Activated CD4-positive, alpha-beta T cell treated with anti-CD3 and anti-CD28 coated beads, Interleukin-2, amount 10 ng/mL, durations not matched to agents 7 days and 5 days (primary cell): ENCODE results near the gene PLLP. TPM values are rescaled to one million over a fixed set of nuclear protein-coding genes. Genes with fewer than 3 reads are reported as not detected.

Experiments
- CTCF ChIA-PET: fragments of 350-600 bp; sonication (Branson Sonifier 250); formaldehyde crosslinking; loops from one replicate; lab custom pipeline; 2021; ENCODE audit warnings: antibody characterized with exemption; lab: Charles Lee
- POLR2A ChIA-PET: fragments of 350-600 bp; sonication (Branson Sonifier 250); formaldehyde crosslinking; loops from one replicate; lab custom pipeline; 2021; ENCODE audit warnings: antibody characterized with exemption; lab: Charles Lee
- DNase-seq: peaks from one replicate; pipeline ENCODE4 v3.0.0-alpha.2; 2020
- H3K27ac Mint-ChIP-seq: one replicate; pipeline ENCODE4 v1.8.0; 2021; ENCODE audit warnings: mild to moderate bottlenecking, moderate library complexity, mixed read lengths
- H3K27me3 Mint-ChIP-seq: one replicate; pipeline ENCODE4 v1.8.0; 2021; ENCODE audit warnings: mixed read lengths
- H3K36me3 Mint-ChIP-seq: one replicate; pipeline ENCODE4 v1.8.0; 2021; ENCODE audit warnings: low read depth, mixed read lengths
- H3K4me1 Mint-ChIP-seq: one replicate; pipeline ENCODE4 v1.8.0; 2021; ENCODE audit warnings: mixed read lengths
- H3K4me3 Mint-ChIP-seq: one replicate; pipeline ENCODE4 v1.8.0; 2021; ENCODE audit warnings: mild to moderate bottlenecking, moderate library complexity, mixed read lengths
- H3K9me3 Mint-ChIP-seq: one replicate; pipeline ENCODE4 v1.8.0; 2021; ENCODE audit warnings: mixed read lengths
- total RNA-seq, 2 experiments: library from RNA; stranded (reverse); gene quantifications; one replicate each; pipeline ENCODE4 v1.2.3, GENCODE V29; 2021

Gene PLLP
- total RNA-seq, 2 experiments from 2014 or later = 0.40 to 0.55 TPM

DNA sequence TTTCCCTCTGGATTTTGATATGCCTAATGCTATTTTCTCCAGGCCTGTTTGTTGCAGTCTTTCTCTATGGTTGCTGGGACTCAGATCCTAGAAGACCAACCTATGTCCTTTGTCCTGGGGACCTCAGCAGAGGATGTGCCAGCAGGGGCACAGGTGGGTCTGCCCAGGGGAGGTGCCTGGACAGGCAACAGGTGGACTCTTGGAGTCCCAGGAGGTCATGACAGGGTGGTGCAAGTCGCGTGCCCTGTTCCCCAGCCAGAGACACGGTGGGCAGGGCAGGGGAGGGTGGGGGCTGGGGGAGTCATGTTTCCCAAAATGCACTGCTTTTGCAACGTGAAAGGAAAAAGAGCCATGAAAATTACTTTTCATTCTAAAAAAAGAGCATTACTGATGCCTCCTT is 26.3 kb upstream of the PLLP start:
- no peak for DNase-seq
- H3K27me3 Mint-ChIP-seq = no peaks in the 10 kb centered on the region
- H3K27ac Mint-ChIP-seq = no peak overlapping the region
- H3K4me1 Mint-ChIP-seq = peaks cover 23% of the 10 kb centered on the region
- H3K36me3 Mint-ChIP-seq = no peaks in the 10 kb centered on the region
- H3K9me3 Mint-ChIP-seq = no peaks in the 10 kb centered on the region
- ChIA-PET POLR2A (no interaction called here), CTCF (interaction anchor here (1.0 to 1.2 kb wide), 2 partner anchors 11 to 106 kb away, joined by 3 read pairs; no protein-coding TSS in a partner anchor)
- no peak overlapping the region for H3K4me3 Mint-ChIP-seq

GRCh38 chr16:57308041-57308440 is 23.6 kb upstream of the PLLP start:
- no peaks in the 10 kb centered on the region for H3K27me3 Mint-ChIP-seq
- H3K36me3 Mint-ChIP-seq = no peaks in the 10 kb centered on the region
- H3K27ac Mint-ChIP-seq = no peak overlapping the region
- POLR2A ChIA-PET = no interaction called here
- no peak overlapping the region for H3K4me3 Mint-ChIP-seq
- H3K9me3 Mint-ChIP-seq = no peaks in the 10 kb centered on the region
- CTCF ChIA-PET = interaction anchor here (0.7 kb wide), 1 partner anchor 110 kb away, joined by 3 read pairs; no protein-coding TSS in a partner anchor
- no peak for DNase-seq
- H3K4me1 Mint-ChIP-seq = peaks cover 9% of the 10 kb centered on the region

DNA sequence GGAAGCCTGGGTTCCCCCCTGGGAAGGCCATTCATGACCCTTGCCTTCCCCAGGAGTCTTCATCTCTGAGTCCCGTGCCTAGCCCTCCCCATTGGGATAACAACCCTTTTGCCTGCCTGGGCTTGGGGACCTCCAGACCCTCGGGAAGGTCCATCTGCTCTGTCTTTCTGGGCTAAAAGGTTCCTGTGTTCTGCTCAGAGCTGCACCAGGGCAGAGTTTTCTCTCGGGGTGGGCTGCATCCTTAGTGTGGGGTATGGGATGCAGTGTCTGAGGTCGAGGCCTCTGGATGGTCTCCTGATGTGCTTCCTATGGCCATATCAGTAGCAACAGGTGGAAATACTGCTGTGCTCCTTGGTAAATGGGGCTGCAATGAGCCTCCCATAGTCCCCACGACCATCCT is 22.9 kb upstream of the PLLP start:
- no peak overlapping the region for H3K4me3 Mint-ChIP-seq
- peaks cover 12% of the 10 kb centered on the region for H3K4me1 Mint-ChIP-seq
- H3K9me3 Mint-ChIP-seq = no peaks in the 10 kb centered on the region
- H3K27me3 Mint-ChIP-seq = no peaks in the 10 kb centered on the region
- ChIA-PET POLR2A (no interaction called here), CTCF (interaction anchor here (1.5 to 9.0 kb wide), 2 partner anchors 107 to 111 kb away, joined by 4 to 96 read pairs; no protein-coding TSS in a partner anchor)
- no peak overlapping the region for H3K27ac Mint-ChIP-seq
- no peaks in the 10 kb centered on the region for H3K36me3 Mint-ChIP-seq
- DNase-seq = no peak

GRCh38 chr16:57306676-57307341 is 22.3 kb upstream of the PLLP start:
- H3K36me3 Mint-ChIP-seq = no peaks in the 10 kb centered on the region
- DNase-seq = no peak
- no peak overlapping the region for H3K4me3 Mint-ChIP-seq
- no peak overlapping the region for H3K27ac Mint-ChIP-seq
- H3K27me3 Mint-ChIP-seq = no peaks in the 10 kb centered on the region
- H3K4me1 Mint-ChIP-seq = peaks cover 12% of the 10 kb centered on the region
- ChIA-PET CTCF (interaction anchor here (1.5 to 9.0 kb wide), 2 partner anchors 107 to 111 kb away, joined by 4 to 96 read pairs; no protein-coding TSS in a partner anchor), POLR2A (no interaction called here)
- H3K9me3 Mint-ChIP-seq = no peaks in the 10 kb centered on the region

DNA sequence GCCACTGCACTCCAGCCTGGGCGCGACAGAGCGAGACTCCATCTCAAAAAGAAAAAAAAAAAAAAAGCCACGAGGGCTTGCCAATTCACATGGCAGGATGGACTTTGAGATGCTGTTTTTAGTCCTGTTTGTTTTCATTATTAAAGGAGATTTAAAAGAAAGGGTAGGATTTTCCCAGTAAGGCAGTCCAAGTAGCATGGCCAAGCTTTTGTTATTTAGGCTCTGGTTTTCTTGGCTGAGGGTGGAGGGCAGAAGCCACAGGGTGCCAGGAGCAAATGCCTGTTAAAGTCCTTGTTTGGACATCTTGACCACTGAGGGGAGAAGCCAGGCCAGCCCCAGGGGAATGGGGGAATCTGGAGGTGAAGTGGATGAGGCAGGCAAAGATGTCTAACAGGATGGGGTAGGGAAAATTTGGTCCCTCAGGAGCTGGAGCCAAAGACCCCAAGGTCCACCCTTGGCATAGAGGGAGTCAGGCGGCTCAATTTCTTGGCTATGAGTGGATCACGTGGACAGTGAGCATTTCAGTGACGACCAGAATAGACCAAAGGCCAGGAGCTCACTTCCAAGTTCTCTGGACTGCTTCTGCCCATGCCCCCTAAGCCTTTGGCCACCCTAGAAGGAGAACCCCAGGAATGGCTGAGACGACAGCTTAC is 20.8 kb upstream of the PLLP start:
- CTCF ChIA-PET = interaction anchor here (0.9 to 9.0 kb wide), 2 partner anchors 113 to 215 kb away, joined by 3 to 96 read pairs; no protein-coding TSS in a partner anchor
- H3K36me3 Mint-ChIP-seq = no peaks in the 10 kb centered on the region
- no peak overlapping the region for H3K27ac Mint-ChIP-seq

DNA sequence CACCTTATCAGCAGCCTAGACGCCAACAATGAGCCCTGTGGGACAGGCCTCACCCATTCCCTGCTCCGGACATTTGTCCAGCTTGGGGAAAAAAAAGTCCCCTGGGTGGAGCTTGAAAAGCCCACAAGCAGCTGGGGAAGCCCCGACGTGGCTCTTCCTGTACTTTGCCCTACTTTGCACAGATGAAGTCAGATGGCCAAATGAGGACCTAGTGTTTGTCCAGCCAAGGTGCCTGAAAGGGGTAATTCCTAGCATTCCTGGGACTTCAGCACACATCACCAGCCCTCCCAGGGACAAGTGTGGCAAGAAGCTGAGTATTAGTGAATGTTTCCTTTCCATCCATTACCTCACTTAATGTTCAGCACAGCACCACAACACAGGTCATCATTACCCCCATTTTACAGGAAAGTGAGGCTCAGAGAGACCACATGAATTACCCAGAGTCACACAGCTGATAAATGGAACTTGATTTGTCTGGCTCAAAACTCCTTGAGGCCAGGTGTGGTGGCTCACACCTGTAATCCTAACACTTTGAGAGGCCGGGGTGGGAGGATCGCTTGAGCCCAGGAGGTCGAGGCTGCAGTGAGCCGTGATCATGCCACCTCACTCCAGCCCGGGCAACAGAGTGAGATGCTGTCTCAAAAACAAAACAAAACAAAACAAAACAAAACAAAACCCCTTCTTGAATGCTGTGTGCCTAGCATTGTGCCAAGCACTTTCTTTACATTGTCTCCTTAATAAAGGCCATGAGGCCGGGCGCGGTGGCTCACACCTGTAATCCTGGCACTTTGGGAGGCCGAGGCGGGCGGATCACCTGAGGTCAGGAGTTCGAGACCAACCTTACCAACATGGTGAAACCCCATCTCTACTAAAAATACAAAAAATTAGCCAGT is 19.9 kb upstream of the PLLP start:
- Mint-ChIP-seq H3K36me3 (no peaks in the 10 kb centered on the region), H3K4me1 (peaks cover 12% of the 10 kb centered on the region), H3K9me3 (no peaks in the 10 kb centered on the region), H3K4me3 (no peak overlapping the region), H3K27me3 (no peaks in the 10 kb centered on the region), H3K27ac (no peak overlapping the region)
- ChIA-PET POLR2A (no interaction called here), CTCF (interaction anchor here (0.9 to 9.0 kb wide), 2 partner anchors 114 to 216 kb away, joined by 3 to 96 read pairs; no protein-coding TSS in a partner anchor)
- DNase-seq = no peak

More for the DNA sequence above, 20.8 kb upstream of the PLLP start:
- no peak for DNase-seq
- Mint-ChIP-seq H3K4me1 (peaks cover 14% of the 10 kb centered on the region), H3K4me3 (no peak overlapping the region), H3K9me3 (no peaks in the 10 kb centered on the region), H3K27me3 (no peaks in the 10 kb centered on the region)
- POLR2A ChIA-PET = no interaction called here

- Mint-ChIP-seq H3K36me3 (no peaks in the 10 kb centered on the region), H3K4me1 (peaks cover 11% of the 10 kb centered on the region), H3K27ac (no peak overlapping the region), H3K4me3 (no peak overlapping the region), H3K27me3 (no peaks in the 10 kb centered on the region), H3K9me3 (no peaks in the 10 kb centered on the region)
- POLR2A ChIA-PET = no interaction called here
- no peak for DNase-seq
- CTCF ChIA-PET = interaction anchor here (9.0 kb wide), 1 partner anchor 114 kb away, joined by 96 read pairs; no protein-coding TSS in a partner anchor
Measured at GRCh38 chr16:57303910-57304168, 19.4 kb upstream of the PLLP start.

- Mint-ChIP-seq H3K9me3 (no peaks in the 10 kb centered on the region), H3K4me3 (no peak overlapping the region), H3K27ac (no peak overlapping the region), H3K4me1 (peaks cover 13% of the 10 kb centered on the region), H3K27me3 (no peaks in the 10 kb centered on the region), H3K36me3 (no peaks in the 10 kb centered on the region)
- CTCF ChIA-PET = interaction anchor here (1.0 to 9.0 kb wide), 3 partner anchors 110 to 159 kb away, joined by 3 to 96 read pairs (median 16); partner anchors contain the start of gene POLR2C
- POLR2A ChIA-PET = no interaction called here
- no peak for DNase-seq
Measured at GRCh38 chr16:57303021-57303909, 18.8 kb upstream of the PLLP start.

- no peaks in the 10 kb centered on the region for H3K36me3 Mint-ChIP-seq
- no peaks in the 10 kb centered on the region for H3K27me3 Mint-ChIP-seq
- CTCF ChIA-PET = interaction anchor here (0.5 to 9.0 kb wide), 13 partner anchors 11 to 775 kb away, joined by 3 to 96 read pairs (median 4); partner anchors contain the start of gene POLR2C
- H3K4me1 Mint-ChIP-seq = peaks cover 23% of the 10 kb centered on the region
- H3K9me3 Mint-ChIP-seq = no peaks in the 10 kb centered on the region
- H3K4me3 Mint-ChIP-seq = no peak overlapping the region
- no peak for DNase-seq
- H3K27ac Mint-ChIP-seq = no peak overlapping the region
- POLR2A ChIA-PET = no interaction called here
Measured at GRCh38 chr16:57301126-57301817, 16.8 kb upstream of the PLLP start.

DNA sequence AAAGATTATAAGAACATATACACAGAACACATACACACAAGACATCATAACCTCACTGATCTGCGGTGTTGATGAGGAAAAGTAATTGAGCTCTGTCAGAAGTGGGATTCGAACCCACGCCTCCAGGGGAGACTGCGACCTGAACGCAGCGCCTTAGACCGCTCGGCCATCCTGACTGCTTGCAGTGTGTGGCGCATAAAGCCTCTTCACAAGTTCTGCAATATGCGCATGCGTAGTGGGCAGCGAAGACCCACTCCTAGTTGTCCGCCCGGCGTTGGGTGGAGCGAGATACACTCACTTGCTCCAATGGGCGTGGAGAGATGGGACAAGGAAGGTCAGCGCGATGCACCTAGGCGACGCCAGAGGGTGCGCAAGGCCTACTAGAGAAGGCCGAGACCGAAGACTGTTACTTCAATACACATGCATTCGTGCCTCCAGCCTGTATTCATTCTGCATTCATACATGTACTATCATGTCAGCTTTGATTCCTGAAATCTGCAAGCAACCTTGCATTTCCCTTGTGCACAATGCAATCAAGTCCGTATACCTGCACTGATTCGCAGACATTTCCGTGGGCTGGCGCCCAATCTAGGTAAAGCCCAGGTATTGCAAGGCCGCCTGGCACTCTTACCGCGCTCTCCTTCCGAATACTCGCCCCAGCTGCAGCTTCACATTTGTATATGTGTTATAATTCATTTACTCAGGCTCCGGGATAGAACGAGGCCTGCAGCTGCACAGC is 16.1 kb upstream of the PLLP start:
- CTCF ChIA-PET = interaction anchor here (0.5 to 9.0 kb wide), 26 partner anchors 10 to 774 kb away, joined by 3 to 96 read pairs (median 4); partner anchors contain the start of genes CCL17 and POLR2C
- Mint-ChIP-seq H3K9me3 (no peaks in the 10 kb centered on the region), H3K36me3 (no peaks in the 10 kb centered on the region), H3K4me1 (peaks cover 23% of the 10 kb centered on the region), H3K27ac (no peak overlapping the region), H3K4me3 (no peak overlapping the region), H3K27me3 (no peaks in the 10 kb centered on the region)
- POLR2A ChIA-PET = interaction anchor here (0.5 kb wide), 1 partner anchor 181 kb away, joined by 3 read pairs; no protein-coding TSS in a partner anchor
- peak; percentile 99 for DNase-seq
